Measurements from ENCODE around the gene RPE. TPM values are rescaled to one million over a fixed set of nuclear protein-coding genes. Genes with fewer than 3 reads are reported as not detected.

Gene RPE
- polyA plus RNA-seq, 4 donors, result 16.2 to 39.3 (median 27.9) TPM

Other genes with a start within 250 kb of the RPE start
- gene UNC80, start 230.8 kb upstream of the RPE start, polyA plus RNA-seq, result under 1 TPM in 3 of 4 donors, not detected in 1; 0.27 to 0.40 (median 0.33) TPM
- gene KANSL1L, start 168.8 kb downstream of the RPE start, polyA plus RNA-seq, result 10 to 100 TPM in 1 of 4 donors, 1 to 10 TPM in 3; 1.8 to 22.2 (median 3.0) TPM
- gene ACADL, start 222.8 kb downstream of the RPE start, polyA plus RNA-seq, result 1 to 10 TPM in 1 of 4 donors, under 1 TPM in 1, not detected in 2; 0.16 to 6.4 TPM